Mesendoderm (in vitro differentiated cells): ENCODE results near the gene SPEF1. TPM values are rescaled to one million over a fixed set of nuclear protein-coding genes. Genes with fewer than 3 reads are reported as not detected.
"Not testable (repeated sequence)": the region's sequence is repeated elsewhere in the genome, so short reads cannot be mapped to it uniquely, and the experiment has no call there.

Experiments
- DNase-seq: peaks from one replicate; pipeline ENCODE4 v3.0.0; 2013
- H2AK5ac ChIP-seq: 2 replicates; pipeline ENCODE4 v1.6.1; 2013; ENCODE audit warnings: low read length, inconsistent platforms
- H2BK120ac ChIP-seq: 2 replicates; pipeline ENCODE4 v1.6.1; 2013; ENCODE audit warnings: low read depth, mild to moderate bottlenecking, low read length, moderate library complexity, mixed read lengths
- H2BK15ac ChIP-seq: replicated peaks from 2 replicates; pipeline ENCODE4 v1.6.1; 2013; ENCODE audit warnings: low read depth, mild to moderate bottlenecking, moderate library complexity
- H2BK5ac ChIP-seq: 2 replicates; pipeline ENCODE4 v1.6.1; 2013; ENCODE audit warnings: low read length, inconsistent platforms
- H3K18ac ChIP-seq: 2 replicates; pipeline ENCODE4 v1.6.1; 2013; ENCODE audit warnings: mild to moderate bottlenecking, low read length, mixed read lengths
- H3K23ac ChIP-seq: one replicate; pipeline ENCODE4 v1.6.1; 2013; ENCODE audit warnings: low read length
- H3K27ac ChIP-seq: 2 replicates; pipeline ENCODE4 v1.5.1; 2013; ENCODE audit warnings: low read depth, mild to moderate bottlenecking, inconsistent platforms, low read length, moderate library complexity
- H3K27me3 ChIP-seq: 2 replicates; pipeline ENCODE4 v1.6.1; 2013; ENCODE audit warnings: low read length, control low read depth, mild to moderate bottlenecking, inconsistent platforms; ENCODE audit not compliant: insufficient read depth, poor library complexity
- H3K36me3 ChIP-seq: 2 replicates; pipeline ENCODE4 v1.6.1; 2013; ENCODE audit warnings: low read length, inconsistent platforms; ENCODE audit not compliant: control insufficient read depth, insufficient read depth
- H3K4ac ChIP-seq: one replicate; pipeline ENCODE4 v1.6.1; 2013; ENCODE audit warnings: low read depth, mild to moderate bottlenecking, low read length, moderate library complexity
- H3K4me1 ChIP-seq: 2 replicates; pipeline ENCODE4 v1.6.1; 2013; ENCODE audit warnings: low read depth, low read length, inconsistent platforms; ENCODE audit not compliant: control insufficient read depth
- H3K4me2 ChIP-seq: 2 replicates; pipeline ENCODE4 v1.6.1; 2013; ENCODE audit warnings: low read length
- H3K4me3 ChIP-seq: 2 replicates; pipeline ENCODE4 v1.5.1; 2013; ENCODE audit warnings: mild to moderate bottlenecking, low read length
- H3K56ac ChIP-seq: one replicate; pipeline ENCODE4 v1.6.1; 2013; ENCODE audit warnings: low read length
- H3K79me1 ChIP-seq: 2 replicates; pipeline ENCODE4 v1.6.1; 2013; ENCODE audit warnings: low read length, inconsistent platforms
- H3K79me2 ChIP-seq: 2 replicates; pipeline ENCODE4 v1.6.1; 2013; ENCODE audit warnings: mild to moderate bottlenecking, low read length; ENCODE audit not compliant: control insufficient read depth, insufficient read depth
- H3K9ac ChIP-seq: 2 replicates; pipeline ENCODE4 v1.6.1; 2013; ENCODE audit warnings: low read length, inconsistent platforms
- H4K5ac ChIP-seq: one replicate; pipeline ENCODE4 v1.6.1; 2013; ENCODE audit warnings: low read length
- H4K8ac ChIP-seq: one replicate; pipeline ENCODE4 v1.6.1; 2013; ENCODE audit warnings: low read depth, mild to moderate bottlenecking, control low read depth, low read length, moderate library complexity
- WGBS: extraction: QIAGEN DNeasy Blood & Tissue Kit; methylation state at CpG from one replicate; pipeline ENCODE4 v1.1.7; 2013; ENCODE audit warnings: low lambda C conversion rate, missing lambda C conversion rate; ENCODE audit not compliant: insufficient coverage; ENCODE audit errors: extremely low coverage; 5-methylcytosine and 5-hydroxymethylcytosine counted together
- polyA plus RNA-seq, 2 experiments: library from polyadenylated mRNA; stranded (reverse); fragments of 200-250 nt; gene quantifications; one replicate each; pipeline ENCODE4 v1.2.3, GENCODE V29; 2013

The SPEF1 gene, protein sequence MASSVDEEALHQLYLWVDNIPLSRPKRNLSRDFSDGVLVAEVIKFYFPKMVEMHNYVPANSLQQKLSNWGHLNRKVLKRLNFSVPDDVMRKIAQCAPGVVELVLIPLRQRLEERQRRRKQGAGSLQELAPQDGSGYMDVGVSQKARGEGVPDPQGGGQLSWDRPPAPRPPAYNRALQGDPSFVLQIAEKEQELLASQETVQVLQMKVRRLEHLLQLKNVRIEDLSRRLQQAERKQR
- polyA plus RNA-seq (2013, experiment 1 of 2): 0.10 TPM
- polyA plus RNA-seq (2013, experiment 2 of 2): 0.21 TPM

DNA sequence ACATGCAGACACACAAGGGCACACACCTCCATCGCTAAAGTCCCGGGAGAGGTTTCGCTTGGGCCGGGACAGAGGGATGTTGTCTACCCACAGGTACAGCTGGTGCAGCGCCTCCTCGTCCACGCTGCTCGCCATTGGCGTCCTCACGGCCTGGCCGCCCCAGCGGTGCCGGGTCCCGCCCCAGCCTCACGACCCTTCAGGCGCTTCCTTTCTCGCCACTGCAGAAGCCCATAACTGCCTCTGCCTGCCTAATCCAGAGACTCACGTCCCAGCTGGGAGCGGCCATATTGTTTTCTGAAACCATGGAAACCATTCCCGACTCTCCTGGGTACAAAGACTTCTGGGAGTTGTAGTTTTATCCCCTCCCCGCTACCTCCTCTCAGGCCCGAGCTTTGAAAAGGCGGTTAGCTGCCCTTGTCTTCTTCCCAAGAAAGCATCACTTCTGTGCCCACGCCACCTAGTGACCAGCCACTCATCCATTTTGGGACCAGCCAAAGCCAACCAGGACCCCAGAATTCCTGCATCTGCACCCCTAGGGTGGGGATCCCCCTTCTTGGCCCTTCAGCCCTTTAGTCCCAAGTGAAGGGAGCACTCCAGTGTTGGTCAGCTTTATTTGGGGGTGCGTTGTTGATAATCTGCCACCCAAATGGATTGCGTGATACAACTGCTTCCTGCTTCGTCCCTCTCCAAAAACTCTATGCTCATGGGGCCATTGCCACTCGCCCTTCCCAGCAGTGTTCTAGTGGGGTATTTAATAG is at the start of gene SPEF1:
Gene SPEF1, minus strand, starts transcription at position 296 of the 758 bp plus-strand sequence. Its CDS starts 161 bp downstream, at position 135.
- Histone ChIP-seq H3K23ac (no peak within 1 kb of the TSS), H3K4me3 (no peak within 1 kb of the TSS), H3K4ac (no peak within 1 kb of the TSS), H3K36me3 (peaks cover 3% of the 10 kb centered on the region), H3K4me1 (no peaks in the 10 kb centered on the region), H2BK120ac (no peak within 1 kb of the TSS), H3K9ac (peak within 1 kb of the TSS; percentile 16), H3K56ac (peak within 1 kb of the TSS; percentile 17), H3K27ac (no peak within 1 kb of the TSS), H3K27me3 (peaks cover 8% of the 10 kb centered on the region), H4K8ac (no peak within 1 kb of the TSS), H2BK5ac (no peak within 1 kb of the TSS), H2AK5ac (no peak within 1 kb of the TSS), H2BK15ac (no peak within 1 kb of the TSS), H3K79me1 (peaks cover 18% of the 10 kb centered on the region), H3K18ac (no peak within 1 kb of the TSS), H4K5ac (no peak within 1 kb of the TSS), H3K79me2 (peaks cover 7% of the 10 kb centered on the region), H3K4me2 (peak within 1 kb of the TSS; percentile 22)
- DNase-seq: peak; percentile 99
- WGBS: no CpG with 5 or more reads among the region's 28 CpGs

DNA sequence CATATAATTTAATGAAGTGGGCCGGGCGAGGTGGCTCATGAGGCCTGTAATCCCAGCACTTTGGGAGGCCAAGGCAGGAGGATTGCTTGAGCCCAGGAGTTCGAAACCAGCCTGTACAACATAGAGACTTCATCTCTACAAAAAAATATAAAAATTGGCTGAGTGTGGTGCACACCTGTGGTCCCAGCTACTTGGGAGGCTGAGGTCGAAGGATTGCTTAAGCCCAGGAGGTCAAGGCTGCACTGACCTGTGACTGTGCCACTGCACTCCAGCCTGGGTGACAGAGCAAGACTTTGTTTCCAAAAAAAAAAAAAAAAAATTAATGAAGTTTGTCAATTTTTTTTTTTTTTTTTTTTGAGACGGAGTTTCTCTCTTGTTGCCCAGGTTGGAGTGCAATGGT is 48.6 kb upstream of the SPEF1 start:
- not testable (repeated sequence) for H3K4me1 ChIP-seq, H2BK5ac ChIP-seq, H2AK5ac ChIP-seq, H3K27ac ChIP-seq, H3K27me3 ChIP-seq, H2BK15ac ChIP-seq, H3K4ac ChIP-seq, H2BK120ac ChIP-seq, H3K4me2 ChIP-seq, H3K36me3 ChIP-seq, H3K79me1 ChIP-seq, DNase-seq, H3K18ac ChIP-seq, H4K8ac ChIP-seq, H3K79me2 ChIP-seq, H3K9ac ChIP-seq, H3K56ac ChIP-seq, H4K5ac ChIP-seq, H3K23ac ChIP-seq, H3K4me3 ChIP-seq
- WGBS: no CpG with 5 or more reads among the region's 5 CpGs

DNA sequence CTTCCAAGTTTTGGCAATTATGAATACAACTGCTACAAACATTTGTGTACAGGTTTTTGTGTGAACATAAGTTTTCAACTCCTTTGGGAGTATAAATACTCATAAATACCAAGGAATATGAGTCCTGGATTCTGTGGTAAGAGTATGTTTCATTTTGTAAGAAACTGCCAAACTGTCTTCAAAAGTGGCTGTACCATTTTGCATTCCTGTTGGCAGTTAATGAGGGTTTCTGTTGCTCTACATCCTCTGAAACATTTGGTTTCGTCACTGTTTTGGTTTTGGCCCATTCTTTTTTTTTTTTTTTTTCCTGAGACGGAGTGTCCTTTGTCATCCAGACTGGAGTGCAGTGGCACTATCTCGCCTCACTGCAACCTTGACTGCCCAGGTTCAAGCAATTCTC is 47.5 kb upstream of the SPEF1 start:
- Histone ChIP-seq H3K4me3 (no peak overlapping the region), H3K36me3 (no peaks in the 10 kb centered on the region)
- WGBS: no CpG with 5 or more reads among the region's 3 CpGs

DNA sequence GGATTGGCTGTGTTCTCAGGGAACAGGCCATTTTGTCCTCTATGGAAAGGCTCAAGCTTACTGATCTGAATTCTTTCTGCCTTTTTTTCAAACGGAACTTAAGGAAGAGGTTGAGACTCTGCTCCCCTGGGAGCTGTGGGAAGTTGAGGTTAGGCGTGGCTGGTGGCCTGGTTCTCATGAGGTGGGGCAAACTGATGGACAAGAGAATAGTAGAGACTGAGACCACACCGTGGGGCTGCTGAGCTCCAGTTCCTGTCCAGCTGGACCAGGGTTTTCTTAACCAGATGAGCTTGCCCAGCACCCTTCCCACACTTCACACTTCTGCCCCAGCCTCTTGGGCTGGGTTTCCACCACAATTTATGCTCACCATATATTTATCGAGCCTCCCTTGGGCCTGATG is 45.2 kb upstream of the SPEF1 start:
- no peaks in the 10 kb centered on the region for H3K4me1 ChIP-seq
- no peak overlapping the region for H2BK120ac ChIP-seq
- no peak overlapping the region for H3K4me3 ChIP-seq
- no peak overlapping the region for H4K8ac ChIP-seq
- no peaks in the 10 kb centered on the region for H3K79me1 ChIP-seq
- no peak overlapping the region for H3K18ac ChIP-seq
- no peak overlapping the region for H2BK15ac ChIP-seq
- H3K79me2 ChIP-seq: no peaks in the 10 kb centered on the region
- no peak for DNase-seq
- H3K4me2 ChIP-seq: no peak overlapping the region
- WGBS: no CpG with 5 or more reads among the region's 4 CpGs
- H3K23ac ChIP-seq: no peak overlapping the region
- no peaks in the 10 kb centered on the region for H3K27me3 ChIP-seq
- H2AK5ac ChIP-seq: no peak overlapping the region
- no peak overlapping the region for H3K4ac ChIP-seq
- no peak overlapping the region for H3K27ac ChIP-seq
- H2BK5ac ChIP-seq: no peak overlapping the region
- H3K36me3 ChIP-seq: no peaks in the 10 kb centered on the region
- no peak overlapping the region for H3K56ac ChIP-seq
- H4K5ac ChIP-seq: no peak overlapping the region
- H3K9ac ChIP-seq: no peak overlapping the region

More for the DNA sequence above, 47.5 kb upstream of the SPEF1 start:
- no peak overlapping the region for H2AK5ac ChIP-seq
- H2BK5ac ChIP-seq: no peak overlapping the region
- H2BK120ac ChIP-seq: no peak overlapping the region
- no peak overlapping the region for H3K4me2 ChIP-seq
- H4K8ac ChIP-seq: no peak overlapping the region
- no peak overlapping the region for H3K4ac ChIP-seq
- no peaks in the 10 kb centered on the region for H3K27me3 ChIP-seq
- H3K23ac ChIP-seq: no peak overlapping the region
- no peak overlapping the region for H3K27ac ChIP-seq
- H3K4me1 ChIP-seq: no peaks in the 10 kb centered on the region
- no peak overlapping the region for H3K18ac ChIP-seq
- no peaks in the 10 kb centered on the region for H3K79me2 ChIP-seq
- H2BK15ac ChIP-seq: no peak overlapping the region
- no peak overlapping the region for H3K9ac ChIP-seq
- no peak overlapping the region for H3K56ac ChIP-seq
- no peak overlapping the region for H4K5ac ChIP-seq
- no peak for DNase-seq
- H3K79me1 ChIP-seq: no peaks in the 10 kb centered on the region

DNA sequence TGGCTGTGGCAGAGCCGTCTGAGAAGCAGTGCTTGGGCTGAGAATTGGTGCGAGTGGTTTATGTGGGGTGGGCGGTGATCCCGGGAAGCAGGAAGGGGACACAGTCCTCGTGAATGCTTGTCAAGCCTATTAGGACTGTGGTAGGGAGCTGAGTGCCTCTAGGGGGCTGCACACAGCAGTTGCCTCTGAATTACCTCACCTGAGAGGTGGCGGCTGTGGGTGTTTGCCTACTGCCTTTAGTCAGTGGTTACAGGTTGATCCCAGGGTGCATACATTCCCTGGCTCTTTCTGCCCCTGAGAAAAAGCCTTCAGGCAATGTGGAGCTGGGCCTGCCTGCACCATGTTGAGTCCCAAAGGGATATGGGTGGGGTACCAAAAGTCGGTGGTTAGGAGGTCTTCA is 44.3 kb upstream of the SPEF1 start:
- Histone ChIP-seq H2AK5ac (no peak overlapping the region), H3K4me3 (no peak overlapping the region), H2BK5ac (no peak overlapping the region), H3K79me1 (no peaks in the 10 kb centered on the region), H3K79me2 (no peaks in the 10 kb centered on the region), H3K56ac (no peak overlapping the region), H3K4me1 (no peaks in the 10 kb centered on the region), H3K27ac (no peak overlapping the region), H4K8ac (no peak overlapping the region), H3K23ac (no peak overlapping the region), H3K4ac (no peak overlapping the region), H3K9ac (no peak overlapping the region), H2BK15ac (no peak overlapping the region), H3K36me3 (no peaks in the 10 kb centered on the region), H3K27me3 (no peaks in the 10 kb centered on the region), H4K5ac (no peak overlapping the region), H2BK120ac (no peak overlapping the region), H3K4me2 (no peak overlapping the region), H3K18ac (no peak overlapping the region)
- DNase-seq: peak; percentile 55
- no CpG with 5 or more reads among the region's 7 CpGs for WGBS
